ENCODE data around the gene CAMK1G. TPM values are rescaled to one million over a fixed set of nuclear protein-coding genes. Genes with fewer than 3 reads are reported as not detected.

The CAMK1G gene
- total RNA-seq, 1 donor, result 0.10 TPM

DNA sequence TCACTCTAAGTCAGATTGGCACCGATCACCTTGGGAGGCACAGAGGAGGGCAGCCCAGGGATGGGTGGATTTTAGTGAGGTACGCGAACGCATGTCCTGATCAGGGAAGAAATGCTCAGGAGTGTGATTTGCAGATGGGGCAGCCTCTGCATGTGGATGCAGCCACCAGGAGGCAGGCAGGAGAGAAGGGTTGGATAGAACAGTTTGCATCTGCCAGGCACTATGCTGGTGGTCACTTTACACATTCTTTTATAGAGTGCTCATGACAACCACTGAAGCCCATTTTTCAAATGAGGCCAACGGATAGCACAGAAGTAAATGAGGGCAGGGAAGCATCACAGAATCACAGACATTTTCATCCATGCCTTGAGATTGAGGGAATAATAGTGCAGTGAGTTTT is 63.0 kb downstream of the CAMK1G start:
- H3K4me3 ChIP-seq (ENCODE audit: low read length), result no peak overlapping the region
- H3K27me3 ChIP-seq (ENCODE audit: insufficient read depth, low read length), result no peaks in the 10 kb centered on the region
- H3K4me1 ChIP-seq (ENCODE audit: insufficient read depth, low read length), result peaks cover 42% of the 10 kb centered on the region
- H3K9me3 ChIP-seq (ENCODE audit: low read depth, low read length), result no peaks in the 10 kb centered on the region

DNA sequence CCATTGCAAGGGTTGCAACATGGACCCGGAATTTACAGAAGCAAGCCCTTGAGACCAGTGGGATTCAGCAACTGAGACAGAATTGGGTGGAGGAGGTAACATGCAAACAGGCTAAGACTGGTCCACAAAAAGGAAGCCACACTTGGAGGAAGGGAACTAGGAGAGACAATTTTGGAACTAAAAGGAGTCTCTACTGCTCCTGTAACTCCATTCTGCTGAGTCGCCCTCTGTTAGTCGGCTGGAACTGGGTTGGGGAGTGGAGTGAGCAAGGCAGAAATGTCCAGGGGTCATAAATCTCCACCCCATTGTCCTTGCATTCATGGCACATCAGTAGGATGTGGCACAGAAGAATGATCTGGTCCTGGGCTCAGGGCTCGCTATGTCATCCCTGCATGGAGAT is 63.6 kb downstream of the CAMK1G start:
- H3K4me3 ChIP-seq (ENCODE audit: low read length), result no peak overlapping the region
- H3K4me1 ChIP-seq (ENCODE audit: insufficient read depth, low read length), result peaks cover 47% of the 10 kb centered on the region
- H3K27me3 ChIP-seq (ENCODE audit: insufficient read depth, low read length), result no peaks in the 10 kb centered on the region
- H3K9me3 ChIP-seq (ENCODE audit: low read depth, low read length), result no peaks in the 10 kb centered on the region

- Histone ChIP-seq H3K27me3 (ENCODE audit: insufficient read depth, low read length) (no peaks in the 10 kb centered on the region), H3K9me3 (ENCODE audit: low read depth, low read length) (no peaks in the 10 kb centered on the region), H3K4me3 (ENCODE audit: low read length) (no peak overlapping the region), H3K4me1 (ENCODE audit: insufficient read depth, low read length) (peaks cover 47% of the 10 kb centered on the region)
These were observed 64.8 kb downstream of the CAMK1G start for GRCh38 chr1:209648346-209648745.

GRCh38 chr1:209648931-209649776 is 65.6 kb downstream of the CAMK1G start:
- Histone ChIP-seq H3K4me1 (ENCODE audit: insufficient read depth, low read length) (peaks cover 47% of the 10 kb centered on the region), H3K9me3 (ENCODE audit: low read depth, low read length) (no peaks in the 10 kb centered on the region), H3K4me3 (ENCODE audit: low read length) (no peak overlapping the region), H3K27me3 (ENCODE audit: insufficient read depth, low read length) (no peaks in the 10 kb centered on the region)

- Histone ChIP-seq H3K9me3 (ENCODE audit: low read depth, low read length) (no peaks in the 10 kb centered on the region), H3K4me1 (ENCODE audit: insufficient read depth, low read length) (peaks cover 47% of the 10 kb centered on the region), H3K27me3 (ENCODE audit: insufficient read depth, low read length) (no peaks in the 10 kb centered on the region), H3K4me3 (ENCODE audit: low read length) (no peak overlapping the region)
These were observed 66.9 kb downstream of the CAMK1G start for GRCh38 chr1:209650454-209650853.

GRCh38 chr1:209651138-209651587 is 67.6 kb downstream of the CAMK1G start:
- Histone ChIP-seq H3K9me3 (ENCODE audit: low read depth, low read length) (no peaks in the 10 kb centered on the region), H3K27me3 (ENCODE audit: insufficient read depth, low read length) (no peaks in the 10 kb centered on the region), H3K4me3 (ENCODE audit: low read length) (no peak overlapping the region), H3K4me1 (ENCODE audit: insufficient read depth, low read length) (peaks cover 47% of the 10 kb centered on the region)

GRCh38 chr1:209652121-209652735 is 68.7 kb downstream of the CAMK1G start, which contains the start of gene LAMB3:
Gene LAMB3, minus strand, starts transcription at chr1:209652425. Its CDS starts 1,481 bp downstream, at chr1:209650944.
- Histone ChIP-seq H3K4me3 (ENCODE audit: low read length) (no peak within 1 kb of the TSS), H3K9me3 (ENCODE audit: low read depth, low read length) (no peaks in the 10 kb centered on the region), H3K27me3 (ENCODE audit: insufficient read depth, low read length) (no peaks in the 10 kb centered on the region), H3K4me1 (ENCODE audit: insufficient read depth, low read length) (peaks cover 50% of the 10 kb centered on the region)

DNA sequence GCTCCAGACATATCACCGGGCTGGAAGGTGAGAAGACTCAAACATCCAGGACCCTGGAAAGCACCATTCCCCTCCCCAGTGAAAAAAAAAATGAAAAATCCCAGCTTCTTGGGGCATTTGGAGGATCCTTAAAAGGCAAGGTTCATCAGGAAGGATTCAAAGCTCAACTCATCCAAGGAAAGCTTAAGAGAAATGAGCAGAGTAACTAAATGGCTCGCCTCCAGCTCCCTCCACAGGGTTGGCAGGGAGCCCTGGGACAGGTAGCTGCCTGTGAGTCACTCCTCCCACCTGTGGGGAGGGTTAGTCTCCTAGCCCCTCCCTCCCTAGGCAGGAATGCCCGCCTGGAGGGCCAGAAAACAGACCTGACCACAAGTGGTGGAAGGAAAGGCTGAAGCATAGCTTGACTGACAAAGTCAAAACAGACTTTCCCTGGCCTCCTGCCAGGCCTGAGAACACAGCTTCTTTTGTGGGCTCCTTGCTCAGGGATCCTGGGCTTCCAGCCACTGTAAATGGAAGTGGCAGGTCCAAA is 69.4 kb downstream of the CAMK1G start:
- Histone ChIP-seq H3K9me3 (ENCODE audit: low read depth, low read length) (no peaks in the 10 kb centered on the region), H3K4me1 (ENCODE audit: insufficient read depth, low read length) (peaks cover 55% of the 10 kb centered on the region), H3K4me3 (ENCODE audit: low read length) (no peak overlapping the region), H3K27me3 (ENCODE audit: insufficient read depth, low read length) (no peaks in the 10 kb centered on the region)

- no peak overlapping the region for H3K4me3 ChIP-seq (ENCODE audit: low read length)
- H3K27me3 ChIP-seq (ENCODE audit: insufficient read depth, low read length), result no peaks in the 10 kb centered on the region
- H3K9me3 ChIP-seq (ENCODE audit: low read depth, low read length), result no peaks in the 10 kb centered on the region
- H3K4me1 ChIP-seq (ENCODE audit: insufficient read depth, low read length), result peaks cover 54% of the 10 kb centered on the region
These were observed 70.4 kb downstream of the CAMK1G start for GRCh38 chr1:209653915-209654351.

DNA sequence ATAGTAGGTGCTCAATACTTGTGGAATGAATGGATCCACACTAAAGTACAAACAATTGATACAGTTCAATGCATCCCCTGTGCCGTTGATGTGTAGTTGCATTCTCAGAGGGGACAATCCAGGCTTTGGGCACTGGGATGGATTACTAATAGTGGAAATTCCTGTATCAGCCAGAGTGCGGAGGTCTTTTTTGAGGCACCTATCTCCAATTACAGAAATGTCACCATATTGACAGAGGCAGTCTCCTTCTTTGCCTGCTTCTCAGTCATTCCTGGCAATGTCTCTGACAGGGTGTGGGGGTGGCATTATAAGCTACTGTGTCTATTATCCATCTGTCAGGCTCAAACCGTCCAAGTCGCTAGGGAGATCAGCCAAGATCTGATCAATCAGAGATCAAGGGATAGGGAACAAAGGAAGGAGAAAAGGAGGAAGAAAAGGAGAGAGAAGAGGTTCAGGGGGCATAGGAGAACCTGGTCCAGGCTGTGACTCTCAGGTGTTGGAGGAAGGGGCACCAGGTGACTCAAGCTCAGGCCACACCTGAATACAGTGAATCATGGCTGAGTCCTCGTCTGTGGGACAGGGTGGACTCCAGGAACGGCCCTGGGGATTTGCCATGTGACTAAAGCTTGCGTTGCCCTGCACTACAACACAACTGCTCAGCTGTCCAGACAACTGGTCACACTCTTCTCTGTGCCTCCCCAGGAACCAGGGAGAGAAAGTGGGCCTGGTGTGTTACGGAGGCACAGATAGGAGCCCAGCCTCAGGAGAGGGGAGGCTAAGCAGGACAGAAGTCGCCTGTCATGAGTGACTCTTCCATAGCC is 72.1 kb downstream of the CAMK1G start:
- H3K27me3 ChIP-seq (ENCODE audit: insufficient read depth, low read length), result no peaks in the 10 kb centered on the region
- no peak overlapping the region for H3K4me3 ChIP-seq (ENCODE audit: low read length)
- H3K4me1 ChIP-seq (ENCODE audit: insufficient read depth, low read length), result peaks cover 54% of the 10 kb centered on the region
- H3K9me3 ChIP-seq (ENCODE audit: low read depth, low read length), result no peaks in the 10 kb centered on the region

DNA sequence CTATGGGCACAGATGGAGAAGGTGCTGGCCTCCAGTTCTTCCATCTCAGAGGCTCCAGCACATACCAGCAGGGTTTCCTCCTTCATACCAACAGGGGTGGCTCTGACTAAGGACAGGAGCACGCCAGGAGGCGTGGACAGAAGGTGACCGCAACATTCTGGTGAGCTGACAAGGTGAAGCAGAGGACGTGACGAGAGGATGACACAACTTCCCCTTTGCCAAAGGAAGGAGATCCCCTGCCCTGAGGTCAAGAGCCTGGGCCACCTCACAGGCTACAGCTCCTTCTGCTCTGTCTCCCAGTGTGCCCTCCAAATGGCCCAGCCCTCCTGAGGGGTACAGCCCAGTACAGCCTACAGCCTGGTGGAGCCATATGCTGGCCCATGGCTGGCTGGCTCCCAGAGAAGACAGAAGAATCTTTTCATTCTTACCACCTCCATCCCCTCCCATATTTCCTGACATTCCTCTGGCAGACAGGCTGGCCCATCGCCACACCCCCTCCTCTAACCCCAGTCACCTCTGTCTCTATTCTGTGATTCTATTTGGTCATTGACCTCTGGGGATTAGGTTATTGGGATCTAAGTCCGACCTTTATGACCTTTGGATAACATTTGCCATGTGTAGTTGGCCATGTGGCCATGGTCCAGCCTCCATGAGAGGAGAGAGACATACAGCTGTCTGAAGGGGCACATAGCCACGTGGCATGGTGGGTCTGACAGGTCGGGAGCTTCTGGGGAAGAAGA is 73.8 kb downstream of the CAMK1G start:
- no peaks in the 10 kb centered on the region for H3K9me3 ChIP-seq (ENCODE audit: low read depth, low read length)
- H3K27me3 ChIP-seq (ENCODE audit: insufficient read depth, low read length), result no peaks in the 10 kb centered on the region
- no peak overlapping the region for H3K4me3 ChIP-seq (ENCODE audit: low read length)
- H3K4me1 ChIP-seq (ENCODE audit: insufficient read depth, low read length), result peaks cover 45% of the 10 kb centered on the region

GRCh38 chr1:209657918-209658317 is 74.4 kb downstream of the CAMK1G start:
- no peak overlapping the region for H3K4me3 ChIP-seq (ENCODE audit: low read length)
- H3K9me3 ChIP-seq (ENCODE audit: low read depth, low read length), result no peaks in the 10 kb centered on the region
- H3K27me3 ChIP-seq (ENCODE audit: insufficient read depth, low read length), result no peaks in the 10 kb centered on the region
- H3K4me1 ChIP-seq (ENCODE audit: insufficient read depth, low read length), result peaks cover 45% of the 10 kb centered on the region

DNA sequence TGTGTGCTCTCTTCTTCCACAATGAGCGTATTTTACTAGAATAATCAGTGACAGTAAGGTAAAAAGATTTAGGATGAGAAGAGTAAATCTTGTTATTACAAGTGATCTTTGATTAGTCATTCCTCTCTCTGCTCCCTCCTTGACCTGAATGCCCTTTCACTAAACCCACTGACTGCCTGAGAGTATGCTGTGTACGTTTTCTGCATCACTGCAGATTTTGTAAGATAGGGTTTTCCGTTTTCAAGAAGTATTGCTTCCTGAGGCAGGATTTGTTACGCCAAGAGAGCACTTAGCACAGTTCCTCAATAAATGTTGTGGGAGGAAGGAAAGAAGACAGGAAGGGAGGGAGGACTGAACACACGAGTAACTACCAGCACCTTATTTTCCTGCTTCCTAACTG is 76.4 kb downstream of the CAMK1G start:
- H3K4me1 ChIP-seq (ENCODE audit: insufficient read depth, low read length), result peaks cover 45% of the 10 kb centered on the region
- no peaks in the 10 kb centered on the region for H3K9me3 ChIP-seq (ENCODE audit: low read depth, low read length)
- no peaks in the 10 kb centered on the region for H3K27me3 ChIP-seq (ENCODE audit: insufficient read depth, low read length)
- no peak overlapping the region for H3K4me3 ChIP-seq (ENCODE audit: low read length)

GRCh38 chr1:209661071-209661470 is 77.6 kb downstream of the CAMK1G start:
- Histone ChIP-seq H3K9me3 (ENCODE audit: low read depth, low read length) (no peaks in the 10 kb centered on the region), H3K27me3 (ENCODE audit: insufficient read depth, low read length) (no peaks in the 10 kb centered on the region), H3K4me1 (ENCODE audit: insufficient read depth, low read length) (peaks cover 45% of the 10 kb centered on the region), H3K4me3 (ENCODE audit: low read length) (no peak overlapping the region)
